Calu3 (cell line): ENCODE data around the gene PIK3R2. TPM values are rescaled to one million over a fixed set of nuclear protein-coding genes. Genes with fewer than 3 reads are reported as not detected.
A peak's percentile ranks its signal among the peaks of the same experiment; 100 is the strongest.

Experiments used
- BruUV-seq: library from RNA; stranded (reverse); fragments of 400-500 nt; replicated peaks from 2 replicates; lab custom pipeline; 2021; lab: Mats Ljungman, UMichigan
- CTCF ChIA-PET: fragments of 300-600 bp; sonication (Branson Sonifier 250); formaldehyde crosslinking; loops from one replicate; lab custom pipeline; 2022; ENCODE audit warnings: antibody characterized with exemption; lab: Charles Lee
- DNase-seq: peaks from one replicate; pipeline ENCODE4 v3.0.0; 2022
- H3K27ac Mint-ChIP-seq: one replicate; pipeline ENCODE4 v1.8.0; 2022; ENCODE audit warnings: mixed read lengths; ENCODE audit not compliant: unreplicated experiment
- H3K27me3 Mint-ChIP-seq: one replicate; pipeline ENCODE4 v1.8.0; 2022; ENCODE audit warnings: mixed read lengths; ENCODE audit not compliant: unreplicated experiment
- H3K36me3 Mint-ChIP-seq: one replicate; pipeline ENCODE4 v1.8.0; 2022; ENCODE audit warnings: mild to moderate bottlenecking, moderate library complexity, mixed read lengths; ENCODE audit not compliant: insufficient read depth, unreplicated experiment
- H3K4me1 Mint-ChIP-seq: one replicate; pipeline ENCODE4 v1.8.0; 2022; ENCODE audit warnings: mild to moderate bottlenecking, low read depth, mixed read lengths; ENCODE audit not compliant: unreplicated experiment
- H3K4me3 Mint-ChIP-seq: one replicate; pipeline ENCODE4 v1.8.0; 2022; ENCODE audit warnings: mild to moderate bottlenecking, low read depth, moderate library complexity, mixed read lengths; ENCODE audit not compliant: unreplicated experiment
- H3K9me3 Mint-ChIP-seq: one replicate; pipeline ENCODE4 v1.8.0; 2022; ENCODE audit warnings: low read depth, mixed read lengths; ENCODE audit not compliant: unreplicated experiment
- CTCF ChIP-seq: fragments of 200-600 bp; IDR thresholded peaks from one replicate; pipeline ENCODE4 v1.8.0; 2022; ENCODE audit warnings: antibody characterized with exemption; ENCODE audit not compliant: unreplicated experiment
- intact Hi-C: fragments of 100-400 bp; cut with micrococcal nuclease; formaldehyde crosslinking; loops from one replicate; pipeline ENCODE4 v1.10.0; 2022; ENCODE audit not compliant: unreplicated experiment
- total RNA-seq: library from RNA; stranded (reverse); gene quantifications from 2 replicates; pipeline ENCODE4 v1.2.3, GENCODE V29; 2022

Gene PIK3R2
- total RNA-seq, 1 experiment from 2014 or later, result 23.2 TPM

DNA sequence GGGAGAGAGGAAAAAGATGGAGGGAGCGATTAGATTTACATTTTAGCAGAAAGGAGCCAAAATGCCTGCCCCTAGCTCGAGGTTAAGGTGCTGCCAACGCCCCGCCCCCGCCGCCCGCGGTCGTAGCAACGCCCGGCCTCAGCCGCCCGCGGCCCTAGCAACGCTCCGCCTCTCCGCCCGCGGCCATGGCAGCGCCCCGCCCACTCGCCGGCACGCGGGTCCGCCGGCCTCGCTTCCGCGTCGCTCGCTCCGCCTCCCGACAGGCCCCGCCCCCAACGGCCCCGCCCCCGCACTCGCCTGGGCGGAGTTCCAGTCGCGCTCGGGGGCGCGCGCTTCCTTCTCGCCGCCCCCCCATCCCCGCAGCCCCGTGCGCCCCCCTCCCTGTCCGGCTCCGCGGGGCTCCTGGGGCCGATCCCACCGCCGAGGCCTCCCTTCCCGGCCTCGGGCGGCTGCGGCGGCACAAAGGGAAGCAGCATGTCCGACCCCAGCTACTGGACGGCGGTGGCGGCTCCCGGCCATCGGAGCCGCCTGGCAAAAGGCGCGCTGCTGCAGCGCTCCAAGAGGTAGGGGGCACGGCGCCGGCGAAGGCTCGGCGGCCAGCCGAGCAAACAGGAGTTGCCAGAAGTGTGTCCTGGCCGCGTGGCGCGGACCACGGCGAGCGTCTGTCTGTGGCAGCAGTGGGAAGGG is 35.1 kb upstream of the PIK3R2 start:
- CTCF ChIA-PET, result no interaction called here

DNA sequence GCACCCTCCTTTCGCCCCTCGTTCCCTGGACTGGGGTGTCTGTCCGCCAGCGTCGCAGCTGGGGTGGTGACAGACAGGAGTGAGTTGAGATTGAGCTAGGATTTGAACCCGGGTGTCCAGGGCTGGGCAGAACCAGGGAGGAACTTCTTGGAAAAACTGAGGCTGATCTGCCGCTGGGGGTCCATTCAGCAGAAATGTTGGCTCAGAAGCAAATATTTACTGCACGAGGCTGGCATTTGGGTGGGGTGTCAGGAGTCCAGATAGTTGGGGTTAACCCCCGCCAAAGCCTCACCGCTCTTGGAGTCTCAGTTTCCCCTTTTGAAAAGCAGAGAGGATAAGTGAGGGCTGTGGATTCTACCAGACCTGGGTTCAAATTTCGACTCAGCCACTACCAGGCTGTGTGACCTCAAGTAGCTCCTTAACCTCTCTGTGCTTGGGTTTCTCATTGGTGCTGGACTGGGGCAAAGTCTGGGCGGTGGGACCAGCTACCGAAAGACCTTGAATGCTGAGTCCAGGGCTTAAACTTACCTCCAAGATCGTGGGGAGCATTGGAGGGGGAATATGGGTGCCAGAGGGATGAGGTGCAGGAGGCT is 34.4 kb upstream of the PIK3R2 start:
- H3K9me3 Mint-ChIP-seq, result no peaks in the 10 kb centered on the region
- DNase-seq, result no peak
- CTCF ChIA-PET, result no interaction called here
- BruUV-seq, result no TSS peak
- peak overlapping the region; percentile 90 for H3K4me3 Mint-ChIP-seq
- no peaks in the 10 kb centered on the region for H3K27me3 Mint-ChIP-seq
- intact Hi-C loops, result no loop called here
- no peak for TF ChIP-seq CTCF
- no peak overlapping the region for H3K27ac Mint-ChIP-seq
- peaks cover 13% of the 10 kb centered on the region for H3K4me1 Mint-ChIP-seq
- peaks cover 17% of the 10 kb centered on the region for H3K36me3 Mint-ChIP-seq

More for the DNA sequence above, 35.1 kb upstream of the PIK3R2 start:
- peak overlapping the region; percentile 76 for H3K27ac Mint-ChIP-seq
- H3K4me3 Mint-ChIP-seq, result peak overlapping the region; percentile 90
- peaks cover 19% of the 10 kb centered on the region for H3K36me3 Mint-ChIP-seq
- no peak for TF ChIP-seq CTCF
- no peaks in the 10 kb centered on the region for H3K27me3 Mint-ChIP-seq
- intact Hi-C loops, result no loop called here
- peaks cover 13% of the 10 kb centered on the region for H3K4me1 Mint-ChIP-seq
- H3K9me3 Mint-ChIP-seq, result no peaks in the 10 kb centered on the region
- DNase-seq, result peak; percentile 90
- BruUV-seq, result no TSS peak

DNA sequence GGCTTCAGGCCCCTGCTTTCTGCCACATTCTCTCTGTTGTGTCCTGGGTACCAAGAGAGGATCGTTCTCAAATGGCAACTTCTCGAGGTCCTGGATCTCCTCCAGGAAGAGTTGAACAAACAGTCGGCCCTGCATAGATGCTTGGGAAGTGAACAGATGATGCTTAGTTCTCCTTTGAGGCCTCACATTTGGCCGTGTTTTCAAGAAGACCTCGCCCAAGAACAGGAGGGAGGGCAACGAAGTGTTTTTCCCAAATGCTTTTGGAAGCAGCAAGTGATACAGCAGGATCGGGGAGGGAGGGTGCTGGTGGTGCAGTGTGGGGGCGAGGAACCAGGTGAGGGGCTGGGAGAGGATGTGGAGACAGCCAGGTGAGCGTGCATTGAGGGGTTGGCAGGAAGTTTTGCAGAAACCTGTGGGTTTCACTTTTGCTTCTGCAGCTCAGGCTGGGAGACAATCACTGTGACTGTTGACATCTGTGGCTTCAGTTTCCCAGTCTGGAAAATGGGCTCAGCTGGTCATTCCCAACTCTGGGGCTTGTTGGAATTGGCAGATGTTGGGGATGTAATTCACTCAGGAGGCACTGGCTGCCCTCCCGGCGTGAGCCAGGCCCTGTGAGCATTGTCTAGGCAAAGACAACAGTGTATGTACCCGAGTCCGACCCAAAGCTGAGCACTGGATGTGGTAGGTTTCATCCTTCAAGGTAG is 33.8 kb upstream of the PIK3R2 start:
- Mint-ChIP-seq H3K27ac (no peak overlapping the region), H3K27me3 (no peaks in the 10 kb centered on the region), H3K9me3 (no peaks in the 10 kb centered on the region), H3K36me3 (peaks cover 17% of the 10 kb centered on the region), H3K4me1 (peaks cover 13% of the 10 kb centered on the region), H3K4me3 (peak overlapping the region; percentile 90)
- no TSS peak for BruUV-seq
- no peak for TF ChIP-seq CTCF
- intact Hi-C loops, result no loop called here
- DNase-seq, result no peak
- CTCF ChIA-PET, result no interaction called here

GRCh38 chr19:18119717-18120105 is 33.3 kb upstream of the PIK3R2 start:
- intact Hi-C loops, result no loop called here
- H3K36me3 Mint-ChIP-seq, result peaks cover 17% of the 10 kb centered on the region
- H3K4me3 Mint-ChIP-seq, result no peak overlapping the region
- no peak for DNase-seq
- H3K4me1 Mint-ChIP-seq, result peaks cover 13% of the 10 kb centered on the region
- H3K27ac Mint-ChIP-seq, result no peak overlapping the region
- CTCF ChIA-PET, result no interaction called here
- H3K9me3 Mint-ChIP-seq, result no peaks in the 10 kb centered on the region
- TF ChIP-seq CTCF, result no peak
- no peaks in the 10 kb centered on the region for H3K27me3 Mint-ChIP-seq
- no TSS peak for BruUV-seq
